CD14-positive monocyte (primary cell): ENCODE measurements around the gene XPO5. TPM values are rescaled to one million over a fixed set of nuclear protein-coding genes. Genes with fewer than 3 reads are reported as not detected.
A peak's percentile ranks its signal among the peaks of the same experiment; 100 is the strongest.

Source experiments
- DNase-seq, 3 donors: peaks; one replicate each; pipeline ENCODE4 v3.0.0-alpha.2; 2011 to 2022
- H2AFZ ChIP-seq: 2 replicates; pipeline ENCODE4 v1.6.0; 2012; ENCODE audit warnings: mild to moderate bottlenecking, low read depth, low read length, inconsistent platforms; ENCODE audit not compliant: insufficient read depth, poor library complexity, severe bottlenecking
- H3K27ac ChIP-seq, 2 donors: 1 replicate in 1 of 2; 2 replicates in 1 of 2; pipeline ENCODE4 v1.5.1; 2012 to 2013; ENCODE audit warnings: low read length in 2 of 2, control low read depth in 1 of 2, inconsistent platforms in 1 of 2, low read depth in 1 of 2, mild to moderate bottlenecking in 1 of 2
- H3K27me3 ChIP-seq, 2 donors: one replicate each; pipeline versions ENCODE4 v1.6.0 to v1.6.1; 2011 to 2013; ENCODE audit warnings: low read length in 2 of 2; ENCODE audit not compliant: control insufficient read depth in 2 of 2, insufficient read depth in 2 of 2
- H3K36me3 ChIP-seq, 2 donors: replicated peaks in 1 of 2; 1 replicate in 1 of 2; 2 replicates in 1 of 2; pipeline versions ENCODE4 v1.5.1 to v1.6.1; 2012 to 2013; ENCODE audit warnings: low read length in 2 of 2, control low read depth in 1 of 2, inconsistent platforms in 1 of 2, mild to moderate bottlenecking in 1 of 2; ENCODE audit not compliant: insufficient read depth in 2 of 2, control insufficient read depth in 1 of 2
- H3K4me1 ChIP-seq, 2 donors: 1 replicate in 1 of 2; 2 replicates in 1 of 2; pipeline versions ENCODE4 v1.5.1 to v1.6.1; 2012 to 2013; ENCODE audit warnings: low read length in 2 of 2, control low read depth in 1 of 2, inconsistent platforms in 1 of 2, mild to moderate bottlenecking in 1 of 2, moderate library complexity in 1 of 2; ENCODE audit not compliant: insufficient read depth in 2 of 2, control insufficient read depth in 1 of 2
- H3K4me2 ChIP-seq: replicated peaks from 2 replicates; pipeline ENCODE3; 2012; ENCODE audit warnings: low read length, moderate library complexity, mild to moderate bottlenecking; ENCODE audit not compliant: poor library complexity, severe bottlenecking; ENCODE audit errors: extremely low read depth
- H3K4me3 ChIP-seq, 3 experiments: fragments of 200-600 bp in 1 of 3; sonication (generic) in 1 of 3; replicated peaks in 1 of 3; 1 replicate in 2 of 3; 2 replicates in 1 of 3; pipeline ENCODE4 v1.5.1; 2011 to 2013; ENCODE audit warnings: low read length in 3 of 3, mild to moderate bottlenecking in 3 of 3, control low read depth in 2 of 3, low read depth in 2 of 3, inconsistent platforms in 1 of 3, moderate library complexity in 1 of 3
- H3K79me2 ChIP-seq: 2 replicates; pipeline ENCODE4 v1.6.0; 2012; ENCODE audit warnings: mild to moderate bottlenecking, control low read depth, inconsistent platforms, low read length, moderate library complexity; ENCODE audit not compliant: insufficient read depth
- H3K9ac ChIP-seq: 2 replicates; pipeline ENCODE4 v1.6.0; 2017; ENCODE audit warnings: low read length, mild to moderate bottlenecking; ENCODE audit not compliant: insufficient read depth, poor library complexity, severe bottlenecking
- H3K9me3 ChIP-seq, 2 donors: replicated peaks in 1 of 2; 1 replicate in 1 of 2; 2 replicates in 1 of 2; pipeline versions ENCODE4 v1.5.1 to v1.6.1; 2012 to 2013; ENCODE audit warnings: low read length in 2 of 2, control low read depth in 1 of 2; ENCODE audit not compliant: control insufficient read depth in 1 of 2, insufficient read depth in 1 of 2
- H4K20me1 ChIP-seq: 2 replicates; pipeline ENCODE4 v1.6.0; 2012; ENCODE audit warnings: mild to moderate bottlenecking, low read length, control low read depth, moderate library complexity; ENCODE audit not compliant: insufficient read depth
- H3K27ac Mint-ChIP-seq, 7 donors: one replicate each; pipeline ENCODE4 v1.8.0; 2020; ENCODE audit warnings: mild to moderate bottlenecking in 7 of 7, mixed read lengths in 7 of 7, moderate library complexity in 6 of 7, inconsistent platforms in 2 of 7
- H3K27me3 Mint-ChIP-seq, 3 donors: one replicate each; pipeline ENCODE4 v1.8.0; 2021 to 2022; ENCODE audit warnings: low read depth in 3 of 3, mild to moderate bottlenecking in 3 of 3, mixed read lengths in 3 of 3, moderate library complexity in 3 of 3, inconsistent platforms in 1 of 3
- H3K36me3 Mint-ChIP-seq, 2 donors: one replicate each; pipeline ENCODE4 v1.8.0; 2020; ENCODE audit warnings: mixed read lengths in 2 of 2, inconsistent platforms in 1 of 2, mild to moderate bottlenecking in 1 of 2
- H3K4me1 Mint-ChIP-seq: one replicate; pipeline ENCODE4 v1.8.0; 2020; ENCODE audit warnings: mild to moderate bottlenecking, mixed read lengths
- H3K4me3 Mint-ChIP-seq, 2 donors: one replicate each; pipeline ENCODE4 v1.8.0; 2020; ENCODE audit warnings: mild to moderate bottlenecking in 2 of 2, mixed read lengths in 2 of 2, moderate library complexity in 1 of 2
- H3K9me3 Mint-ChIP-seq, 7 donors: one replicate each; pipeline ENCODE4 v1.8.0; 2020 to 2022; ENCODE audit warnings: mixed read lengths in 7 of 7, mild to moderate bottlenecking in 6 of 7, moderate library complexity in 6 of 7, inconsistent platforms in 2 of 7
- WGBS: methylation state at CpG from one replicate; pipeline ENCODE4 v1.1.5; 2013; ENCODE audit warnings: missing lambda C conversion rate; ENCODE audit not compliant: insufficient coverage; 5-methylcytosine and 5-hydroxymethylcytosine counted together
- intact Hi-C, 2 donors: fragments of 100-400 bp; cut with micrococcal nuclease; formaldehyde crosslinking; loops; one replicate each; pipeline versions ENCODE4 v1.15.0 to v1.15.1; 2023
- polyA plus RNA-seq, 3 donors: library from polyadenylated mRNA; depleted of rRNA in 1 of 3; unstranded in 2 of 3; stranded (reverse) in 1 of 3; fragments of 300-500 nt in 2 of 3; fragments of >200 nt in 1 of 3; fragmentation: Illumina TruSeq in 2 of 3; gene quantifications; 1 replicate in 2 of 3; 2 replicates in 1 of 3; pipeline ENCODE4 v1.2.3, GENCODE V29; 2012 to 2021
- TF ChIP-seq, protein P1 (sequence below): fragments of 200-600 bp; IDR thresholded peaks from one replicate; pipeline ENCODE4 v1.8.0; 2022; ENCODE audit warnings: antibody characterized with exemption, mild to moderate bottlenecking

The XPO5 gene
- polyA plus RNA-seq, 3 donors, result 8.0 to 17.5 (median 13.8) TPM

DNA sequence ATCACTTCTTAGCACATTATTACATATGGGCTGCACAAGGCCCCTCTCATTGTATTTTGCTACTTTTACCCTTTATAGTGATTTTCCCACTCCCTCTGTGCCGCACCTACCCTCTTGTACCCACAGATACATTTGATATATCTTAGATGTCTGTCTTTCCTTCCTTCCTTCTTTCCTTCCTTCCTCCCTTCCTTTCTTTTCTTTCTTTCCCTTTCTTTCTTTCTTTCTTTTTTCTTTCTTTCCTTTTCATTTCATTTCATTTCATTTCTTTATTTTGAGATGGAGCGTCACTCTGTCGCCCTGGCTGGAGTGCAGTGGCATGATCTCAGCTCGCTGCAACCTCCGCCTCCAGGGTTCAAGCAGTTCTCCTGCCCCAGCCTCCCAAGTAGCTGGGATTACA is 12.4 kb upstream of the XPO5 start:
- no peak for DNase-seq
- Histone ChIP-seq H3K9ac (no peak overlapping the region), H3K79me2 (peaks cover 4% of the 10 kb centered on the region), H3K4me1 (no peaks in the 10 kb centered on the region), H2AFZ (no peak overlapping the region), H3K27ac (no peak overlapping the region), H3K36me3 (peaks cover 61 to 96% of the 10 kb centered on the region in 2 donors), H3K4me2 (no peak overlapping the region), H3K9me3 (no peaks in the 10 kb centered on the region), H3K27me3 (no peaks in the 10 kb centered on the region), H4K20me1 (no peaks in the 10 kb centered on the region), H3K4me3 (no peak overlapping the region)
- TF ChIP-seq, protein P1, sequence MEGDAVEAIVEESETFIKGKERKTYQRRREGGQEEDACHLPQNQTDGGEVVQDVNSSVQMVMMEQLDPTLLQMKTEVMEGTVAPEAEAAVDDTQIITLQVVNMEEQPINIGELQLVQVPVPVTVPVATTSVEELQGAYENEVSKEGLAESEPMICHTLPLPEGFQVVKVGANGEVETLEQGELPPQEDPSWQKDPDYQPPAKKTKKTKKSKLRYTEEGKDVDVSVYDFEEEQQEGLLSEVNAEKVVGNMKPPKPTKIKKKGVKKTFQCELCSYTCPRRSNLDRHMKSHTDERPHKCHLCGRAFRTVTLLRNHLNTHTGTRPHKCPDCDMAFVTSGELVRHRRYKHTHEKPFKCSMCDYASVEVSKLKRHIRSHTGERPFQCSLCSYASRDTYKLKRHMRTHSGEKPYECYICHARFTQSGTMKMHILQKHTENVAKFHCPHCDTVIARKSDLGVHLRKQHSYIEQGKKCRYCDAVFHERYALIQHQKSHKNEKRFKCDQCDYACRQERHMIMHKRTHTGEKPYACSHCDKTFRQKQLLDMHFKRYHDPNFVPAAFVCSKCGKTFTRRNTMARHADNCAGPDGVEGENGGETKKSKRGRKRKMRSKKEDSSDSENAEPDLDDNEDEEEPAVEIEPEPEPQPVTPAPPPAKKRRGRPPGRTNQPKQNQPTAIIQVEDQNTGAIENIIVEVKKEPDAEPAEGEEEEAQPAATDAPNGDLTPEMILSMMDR, result no peak
- H3K27ac Mint-ChIP-seq, result peak overlapping the region in 1 of 7 donors; percentile 21
- peaks cover 56 to 92% of the 10 kb centered on the region in 2 donors for H3K36me3 Mint-ChIP-seq
- intact Hi-C loops, result no loop called here
- H3K9me3 Mint-ChIP-seq, result no peaks in the 10 kb centered on the region
- 100% methylated on average over 5 of the region's 5 CpGs for WGBS
- no peaks in the 10 kb centered on the region for H3K27me3 Mint-ChIP-seq
- no peak overlapping the region for H3K4me3 Mint-ChIP-seq
- no peaks in the 10 kb centered on the region for H3K4me1 Mint-ChIP-seq

DNA sequence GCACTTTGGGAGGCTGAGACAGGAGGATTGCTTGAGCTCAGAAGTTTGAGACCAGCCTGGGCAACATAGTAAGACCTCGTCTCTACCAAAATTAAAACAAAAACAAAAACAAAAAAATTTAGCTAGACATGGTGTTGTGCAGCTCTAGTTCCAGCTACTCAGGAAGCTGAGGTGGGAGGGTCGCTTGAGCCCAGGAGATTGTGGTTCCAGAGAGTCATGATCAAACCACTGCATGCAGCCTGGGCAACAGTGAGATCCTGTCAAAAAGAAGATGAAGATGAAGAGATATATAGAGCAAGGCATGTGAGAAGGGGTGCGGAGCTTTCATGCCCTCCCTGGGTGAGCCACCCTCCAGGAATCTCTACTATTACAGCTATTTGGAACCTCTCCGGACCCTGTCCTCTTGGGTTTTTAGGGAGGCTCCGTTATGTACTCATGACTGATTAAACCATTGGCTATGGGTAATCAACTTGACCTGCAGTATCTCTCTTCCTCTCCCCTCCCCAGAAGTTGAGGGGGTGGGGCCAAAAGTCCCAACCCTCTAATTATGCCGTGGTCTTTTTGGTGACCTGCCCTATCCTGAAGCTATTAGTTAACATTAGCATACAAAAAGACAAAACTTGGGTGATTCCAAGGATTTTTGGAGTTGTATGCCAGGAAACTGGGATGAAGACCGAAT is 9.2 kb upstream of the XPO5 start:
- DNase-seq, result no peak
- Mint-ChIP-seq H3K4me1 (no peaks in the 10 kb centered on the region), H3K36me3 (peaks cover 53 to 77% of the 10 kb centered on the region in 2 donors), H3K4me3 (no peak overlapping the region), H3K27ac (peak overlapping the region in 3 of 7 donors; percentile 23 to 55 (median 35)), H3K9me3 (no peaks in the 10 kb centered on the region), H3K27me3 (no peaks in the 10 kb centered on the region)
- 78% methylated on average over 1 of the region's 7 CpGs for WGBS
- TF ChIP-seq, protein P1, result no peak
- Histone ChIP-seq H3K4me3 (no peak overlapping the region), H3K4me1 (no peaks in the 10 kb centered on the region), H3K4me2 (no peak overlapping the region), H3K9ac (no peak overlapping the region), H3K36me3 (peaks cover 56 to 79% of the 10 kb centered on the region in 2 donors), H3K9me3 (no peaks in the 10 kb centered on the region), H3K27ac (no peak overlapping the region), H3K79me2 (peaks cover 2% of the 10 kb centered on the region), H2AFZ (no peak overlapping the region), H3K27me3 (no peaks in the 10 kb centered on the region), H4K20me1 (no peaks in the 10 kb centered on the region)
- intact Hi-C loops, result no loop called here
